Activated CD4-positive, alpha-beta T cell treated with anti-CD3 and anti-CD28 coated beads for 48 hours (primary cell): ENCODE measurements around the gene PPIP5K2.

Experiments
- DNase-seq: peaks from one replicate; pipeline ENCODE4 v3.0.0-alpha.2; 2020

The PPIP5K2 gene

GRCh38 chr5:103254921-103255320 is 134.8 kb downstream of the PPIP5K2 start:
- DNase-seq = no peak

GRCh38 chr5:103255691-103256090 is 135.6 kb downstream of the PPIP5K2 start:
- no peak for DNase-seq

GRCh38 chr5:103256178-103256577 is 136.1 kb downstream of the PPIP5K2 start:
- no peak for DNase-seq

DNA sequence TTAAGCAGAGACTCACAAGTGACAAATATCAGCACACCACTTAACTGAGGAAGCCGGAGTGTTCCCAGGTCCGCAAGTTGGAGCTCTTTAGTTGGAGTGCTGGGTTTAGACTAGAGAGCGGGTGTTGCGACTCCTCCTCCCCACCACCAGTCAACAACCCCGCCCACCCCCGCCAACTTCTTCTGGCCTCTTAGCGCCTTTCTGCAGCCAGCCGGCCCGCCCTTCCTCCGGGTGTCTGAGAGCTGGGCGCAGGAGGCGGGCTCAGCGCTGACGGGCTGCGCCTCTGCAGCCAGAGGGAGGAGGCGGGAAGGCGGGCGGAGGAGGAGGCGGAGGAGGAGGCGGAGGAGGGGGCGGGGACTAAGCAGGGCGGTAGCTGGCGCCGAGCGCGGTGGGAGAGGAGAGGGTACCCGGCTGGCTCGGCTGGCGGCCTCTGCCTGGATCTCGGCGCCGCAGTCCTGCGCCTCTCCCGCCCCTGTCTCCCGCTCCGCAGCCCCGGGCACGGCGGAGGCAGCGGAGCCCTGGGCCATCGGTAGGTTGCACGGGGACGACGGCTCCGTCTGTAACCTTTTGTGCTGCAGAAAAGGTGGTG is 138.4 kb downstream of the PPIP5K2 start, which contains the start of gene MACIR:
Gene MACIR (plus strand): TSS at position 396 of the 589 bp plus-strand sequence. CDS start 17,157 bp downstream, outside the sequence.
- peak; percentile 92 for DNase-seq

- peak; percentile 67 for DNase-seq
Measured at GRCh38 chr5:103258957-103259704, 139.0 kb downstream of the PPIP5K2 start.

- DNase-seq = no peak
Measured at GRCh38 chr5:103259705-103260355, 139.7 kb downstream of the PPIP5K2 start.

DNA sequence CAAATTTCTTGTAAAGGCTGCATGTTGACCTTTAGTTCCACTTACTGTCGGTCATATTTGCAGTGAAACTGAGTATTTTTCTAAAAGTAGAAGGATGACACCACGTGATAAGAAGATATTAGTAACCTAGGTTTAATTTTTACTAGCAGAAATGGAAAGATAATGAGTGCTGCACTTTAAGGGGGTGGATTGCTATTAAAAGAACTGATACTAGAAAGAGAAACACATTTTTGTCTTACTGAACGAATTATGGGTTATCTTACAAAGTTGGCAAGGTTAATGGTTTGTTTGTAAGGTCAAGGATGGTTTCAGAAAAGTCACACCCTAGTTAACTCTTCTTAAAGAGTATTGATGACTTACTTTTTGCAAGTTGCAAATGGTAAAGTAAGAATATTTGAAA is 140.8 kb downstream of the PPIP5K2 start:
- DNase-seq = no peak
